Gastrocnemius medialis (tissue), 4 donors: ENCODE measurements around the gene PSMD5. TPM values are rescaled to one million over a fixed set of nuclear protein-coding genes. Genes with fewer than 3 reads are reported as not detected.

ENCODE experiments used
- ATAC-seq, 2 donors: fragments of 150-250 bp; one replicate each; pipeline ENCODE4 v1.9.1; 2016
- DNase-seq, 2 donors: peaks; one replicate each; pipeline ENCODE4 v3.0.0-alpha.2; 2019
- H3K27ac ChIP-seq, 4 donors: fragments of 200-600 bp; sonication (generic); 1 replicate in 1 of 4; 2 replicates in 3 of 4; pipeline ENCODE4 v1.5.1; 2016 to 2018; ENCODE audit warnings: mild to moderate bottlenecking in 2 of 4, moderate library complexity in 1 of 4
- H3K27me3 ChIP-seq, 3 donors: fragments of 200-600 bp; sonication (generic) in 2 of 3; 1 replicate in 1 of 3; 2 replicates in 2 of 3; pipeline versions ENCODE4 v1.5.1 to v1.6.0; 2016 to 2019; ENCODE audit warnings: mild to moderate bottlenecking in 1 of 3, moderate library complexity in 1 of 3
- H3K36me3 ChIP-seq, 2 donors: fragments of 200-600 bp; sonication (generic) in 1 of 2; one replicate each; pipeline ENCODE4 v1.5.1; 2017 to 2018
- H3K4me1 ChIP-seq, 2 donors: fragments of 200-600 bp; sonication (generic) in 1 of 2; one replicate each; pipeline ENCODE4 v1.5.1; 2016 to 2017; ENCODE audit warnings: mild to moderate bottlenecking in 2 of 2
- H3K4me3 ChIP-seq, 4 donors: fragments of 200-600 bp; sonication (generic) in 3 of 4; 1 replicate in 1 of 4; 2 replicates in 3 of 4; pipeline ENCODE4 v1.5.1; 2016 to 2019; ENCODE audit warnings: mild to moderate bottlenecking in 2 of 4
- H3K9me3 ChIP-seq, 3 donors: fragments of 200-600 bp; sonication (generic) in 2 of 3; 1 replicate in 1 of 3; 2 replicates in 2 of 3; pipeline ENCODE4 v1.5.1; 2016 to 2019
- POLR2A ChIP-seq, 2 donors: fragments of 450-650 bp; IDR thresholded peaks; one replicate each; pipeline ENCODE4 v1.6.1; 2017; ENCODE audit warnings: antibody characterized with exemption in 2 of 2, mild to moderate bottlenecking in 2 of 2, moderate library complexity in 2 of 2
- in situ Hi-C, 4 donors: fragments of 200-750 bp; cut with MboI; loops; one replicate each; pipeline versions ENCODE4 v1.15.0 to v1.8.0; 2017; ENCODE audit warnings: low sequenced_read_pairs in 4 of 4
- intact Hi-C: fragments of 100-400 bp; cut with DNase I; formaldehyde crosslinking; loops from one replicate; pipeline ENCODE4 v1.15.1; 2023; ENCODE audit warnings: low total_unique reads
- total RNA-seq, 4 donors: library from RNA; depleted of rRNA; stranded (reverse); fragments of >200 nt; gene quantifications; one replicate each; pipeline versions ENCODE4 v1.1.0 to v1.2.3, GENCODE V29; 2016
- TF ChIP-seq, protein P1 (sequence below), 5 experiments: fragments of 450-650 bp in 3 of 5; fragments of 200-600 bp in 2 of 5; sonication (generic) in 2 of 5; IDR thresholded peaks in 4 of 5; conservative IDR thresholded peaks in 1 of 5; 1 replicate in 4 of 5; 2 replicates in 1 of 5; pipeline ENCODE4 v1.5.1; 2016 to 2019; ENCODE audit warnings: antibody characterized with exemption in 5 of 5, mild to moderate bottlenecking in 3 of 5, moderate library complexity in 3 of 5

The PSMD5 gene
- total RNA-seq, 4 donors from 2014 or later: 9.3 to 35.3 (median 12.6) TPM

DNA sequence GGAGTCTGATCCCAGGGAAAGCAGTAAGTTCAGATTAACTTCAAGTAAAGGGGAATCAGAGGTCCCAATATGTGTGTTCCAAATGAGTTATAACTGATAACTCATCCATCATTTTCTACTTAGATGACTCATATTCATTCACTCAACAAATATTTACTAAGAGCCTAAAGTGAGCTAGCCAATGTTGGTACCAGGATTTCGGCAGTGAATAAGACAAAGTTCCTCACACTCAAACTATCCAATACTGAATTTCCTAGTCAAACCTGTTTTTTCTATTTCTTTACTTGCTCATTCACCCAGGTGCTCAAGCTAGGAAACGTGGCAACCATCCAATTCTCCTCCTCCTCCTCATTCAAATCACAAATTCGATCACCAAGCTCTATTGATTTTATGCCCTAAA lies 75.3 kb downstream of the PSMD5 start:
- intact Hi-C loops (no loop called here), in situ Hi-C loops (loop anchor here in 2 of 4 donors (25.0 kb wide), 1 partner anchor 170 kb away; the partner anchor contains the start of gene TRAF1 (in 2 of the 2))
- Histone ChIP-seq H3K36me3 (peaks cover 0 to 62% of the 10 kb centered on the region in 2 donors), H3K27ac (no peak overlapping the region), H3K4me1 (no peaks in the 10 kb centered on the region), H3K27me3 (no peaks in the 10 kb centered on the region), H3K4me3 (no peak overlapping the region), H3K9me3 (no peaks in the 10 kb centered on the region)
- ATAC-seq (no peak), DNase-seq (no peak)
- TF ChIP-seq, protein P1, sequence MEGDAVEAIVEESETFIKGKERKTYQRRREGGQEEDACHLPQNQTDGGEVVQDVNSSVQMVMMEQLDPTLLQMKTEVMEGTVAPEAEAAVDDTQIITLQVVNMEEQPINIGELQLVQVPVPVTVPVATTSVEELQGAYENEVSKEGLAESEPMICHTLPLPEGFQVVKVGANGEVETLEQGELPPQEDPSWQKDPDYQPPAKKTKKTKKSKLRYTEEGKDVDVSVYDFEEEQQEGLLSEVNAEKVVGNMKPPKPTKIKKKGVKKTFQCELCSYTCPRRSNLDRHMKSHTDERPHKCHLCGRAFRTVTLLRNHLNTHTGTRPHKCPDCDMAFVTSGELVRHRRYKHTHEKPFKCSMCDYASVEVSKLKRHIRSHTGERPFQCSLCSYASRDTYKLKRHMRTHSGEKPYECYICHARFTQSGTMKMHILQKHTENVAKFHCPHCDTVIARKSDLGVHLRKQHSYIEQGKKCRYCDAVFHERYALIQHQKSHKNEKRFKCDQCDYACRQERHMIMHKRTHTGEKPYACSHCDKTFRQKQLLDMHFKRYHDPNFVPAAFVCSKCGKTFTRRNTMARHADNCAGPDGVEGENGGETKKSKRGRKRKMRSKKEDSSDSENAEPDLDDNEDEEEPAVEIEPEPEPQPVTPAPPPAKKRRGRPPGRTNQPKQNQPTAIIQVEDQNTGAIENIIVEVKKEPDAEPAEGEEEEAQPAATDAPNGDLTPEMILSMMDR (IDR thresholded peaks at IDR 0.05 in 4 of 5, conservative IDR thresholded peaks at IDR 0.05 in 1 of 5): no peak
- no peak for TF ChIP-seq POLR2A (IDR thresholded peaks at IDR 0.05)

Other genes with a start within 250 kb of the PSMD5 start
- gene MEGF9, start 128.5 kb downstream of the PSMD5 start, total RNA-seq: 10 to 100 TPM in 3 of 4 donors, 1 to 10 TPM in 1; 6.3 to 15.3 (median 13.5) TPM
- gene FBXW2, start 49.5 kb downstream of the PSMD5 start, total RNA-seq: 10 to 100 TPM; 17.0 to 20.0 (median 19.0) TPM
- 10 to 100 TPM in 2 of 4 donors, 1 to 10 TPM in 2; 9.2 to 12.5 (median 10.8) TPM for gene PHF19, start 34.3 kb upstream of the PSMD5 start, total RNA-seq
- gene TRAF1, start 83.9 kb upstream of the PSMD5 start, total RNA-seq: 1 to 10 TPM in 1 of 4 donors, under 1 TPM in 3; 0.42 to 1.6 (median 0.77) TPM
- gene C5, start 207.4 kb upstream of the PSMD5 start, total RNA-seq: 1 to 10 TPM in 3 of 4 donors, under 1 TPM in 1; 0.22 to 3.9 (median 1.8) TPM
- 1 to 10 TPM; 1.0 to 3.2 (median 1.6) TPM for gene CNTRL, start 232.0 kb upstream of the PSMD5 start, total RNA-seq